HG02610 (cell line): ENCODE data around the gene TMEM190.
"Not testable (repeated sequence)": the region's sequence is repeated elsewhere in the genome, so short reads cannot be mapped to it uniquely, and the experiment has no call there.

ENCODE experiments used
- ATAC-seq: cut with Tn5 transposase; IDR thresholded peaks from one replicate; pipeline ENCODE4 v1.9.1; 2021; ENCODE audit warnings: mild to moderate bottlenecking, moderate library complexity; ENCODE audit not compliant: unreplicated experiment

The TMEM190 gene

DNA sequence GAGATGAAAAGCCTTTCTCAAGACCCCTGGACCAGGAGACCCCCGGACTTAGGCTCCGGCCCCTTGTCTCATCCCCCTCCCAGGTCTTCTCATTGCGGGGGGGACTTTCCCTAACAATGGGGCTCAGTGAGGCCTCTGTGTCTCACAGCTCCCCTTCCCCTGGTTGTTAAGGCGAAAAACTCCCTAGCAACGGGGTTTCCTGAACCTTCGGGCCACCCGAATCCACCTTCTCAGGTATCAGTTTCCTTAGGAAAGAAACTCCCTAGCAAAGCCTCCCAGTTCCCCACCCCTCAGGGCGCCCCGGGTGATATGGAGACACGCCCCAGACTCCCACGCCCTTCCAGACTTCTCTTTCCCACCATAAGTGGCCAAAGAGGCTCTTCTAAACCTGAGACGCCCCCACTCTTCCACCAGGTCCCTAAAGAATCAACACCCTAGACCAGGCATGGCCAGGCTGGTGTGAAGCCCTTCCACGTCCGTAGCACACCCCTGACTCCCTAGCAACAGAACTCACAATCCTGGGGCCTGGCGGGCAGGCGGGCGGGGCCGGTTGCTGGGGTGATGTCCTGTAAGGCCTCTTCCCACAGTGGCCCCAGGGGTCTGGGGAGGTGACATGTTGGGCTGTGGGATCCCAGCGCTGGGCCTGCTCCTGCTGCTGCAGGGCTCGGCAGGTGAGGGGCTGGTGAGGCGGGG, at the start of gene TMEM190:
Gene TMEM190 (plus strand): TSS at position 586 of the 693 bp plus-strand sequence. CDS start 28 bp downstream, at position 614.
- ATAC-seq: no peak

DNA sequence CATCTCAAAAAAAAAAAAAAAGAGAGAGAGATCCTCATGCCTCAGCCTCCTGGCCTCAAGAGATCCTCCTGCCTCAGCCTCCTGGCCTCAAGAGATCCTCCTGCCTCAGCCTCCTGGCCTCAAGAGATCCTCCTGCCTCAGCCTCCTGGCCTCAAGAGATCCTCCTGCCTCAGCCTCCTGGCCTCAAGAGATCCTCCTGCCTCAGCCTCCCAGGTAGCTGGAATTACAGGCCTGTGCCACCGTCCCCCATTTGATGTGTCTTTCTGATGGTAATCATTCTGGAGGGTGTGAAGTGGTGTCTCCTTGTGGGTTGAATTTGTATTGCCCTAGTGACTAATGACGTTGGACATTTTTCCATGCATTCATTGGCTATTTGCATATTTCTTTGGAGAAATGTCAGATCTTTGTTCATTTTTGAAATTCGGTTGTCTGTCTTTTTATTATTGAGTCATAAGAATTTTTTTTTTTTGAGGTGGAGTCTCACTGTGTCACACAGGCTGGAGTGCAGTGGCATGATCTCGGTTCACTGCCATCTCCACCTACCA, 47.8 kb upstream of the TMEM190 start:
- not testable (repeated sequence) for ATAC-seq

DNA sequence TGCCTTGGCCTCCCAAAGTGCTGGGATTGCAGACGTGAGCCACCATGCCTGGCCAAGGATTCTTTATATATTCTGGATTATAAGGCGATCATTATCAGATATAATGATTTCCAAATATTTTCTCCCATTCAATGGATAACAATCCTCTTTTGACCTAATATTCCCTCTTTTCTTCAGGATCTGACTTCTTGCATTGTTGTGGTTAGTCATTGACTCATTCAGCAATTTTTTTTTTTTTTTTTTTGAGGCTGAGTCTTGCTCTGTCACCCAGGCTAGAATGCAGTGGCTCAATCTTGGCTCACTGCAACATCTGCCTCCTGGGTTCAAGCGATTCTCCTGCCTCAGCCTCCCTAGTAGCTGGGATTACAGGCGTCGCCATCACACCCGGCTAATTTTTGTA, 46.8 kb upstream of the TMEM190 start:
- ATAC-seq: not testable (repeated sequence)

DNA sequence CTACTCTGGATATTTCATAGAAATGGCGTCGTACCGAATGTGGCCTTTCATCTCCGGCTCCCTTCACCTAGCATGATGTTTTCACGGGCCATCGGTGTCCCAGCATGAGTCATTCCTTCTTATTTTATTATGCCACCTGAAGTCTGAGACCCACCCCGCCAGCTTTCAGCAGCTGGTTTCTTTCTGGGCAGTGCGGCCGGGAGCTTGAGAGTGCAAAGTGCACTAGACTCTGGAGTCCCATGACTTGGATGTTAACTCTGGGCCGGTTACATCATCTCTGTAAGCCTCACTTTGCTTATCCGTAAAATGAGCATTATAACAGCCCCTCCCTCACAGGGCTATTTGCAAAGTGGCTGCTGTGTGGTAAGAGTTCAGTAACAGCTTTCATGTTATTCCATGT, 42.8 kb upstream of the TMEM190 start:
- no peak for ATAC-seq

DNA sequence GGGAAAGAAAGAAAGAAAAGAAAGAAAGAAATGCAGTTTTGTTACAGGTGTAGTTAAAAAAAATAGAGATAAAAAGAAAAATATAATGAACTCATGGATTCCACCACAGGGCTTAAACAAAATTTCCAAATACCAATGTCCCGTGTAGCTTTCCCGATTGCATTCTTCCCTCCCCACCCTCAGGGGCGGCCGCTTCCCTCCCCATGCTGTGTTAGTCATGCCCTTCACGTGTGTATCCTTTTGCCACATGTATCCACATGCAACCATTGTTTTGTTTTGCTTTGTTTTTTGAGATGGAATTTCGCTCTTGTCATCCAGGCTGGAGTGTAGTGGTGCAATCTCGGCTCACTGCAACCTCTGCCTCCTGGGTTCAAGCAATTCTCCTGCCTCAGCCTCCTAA, 40.5 kb upstream of the TMEM190 start:
- no peak for ATAC-seq

DNA sequence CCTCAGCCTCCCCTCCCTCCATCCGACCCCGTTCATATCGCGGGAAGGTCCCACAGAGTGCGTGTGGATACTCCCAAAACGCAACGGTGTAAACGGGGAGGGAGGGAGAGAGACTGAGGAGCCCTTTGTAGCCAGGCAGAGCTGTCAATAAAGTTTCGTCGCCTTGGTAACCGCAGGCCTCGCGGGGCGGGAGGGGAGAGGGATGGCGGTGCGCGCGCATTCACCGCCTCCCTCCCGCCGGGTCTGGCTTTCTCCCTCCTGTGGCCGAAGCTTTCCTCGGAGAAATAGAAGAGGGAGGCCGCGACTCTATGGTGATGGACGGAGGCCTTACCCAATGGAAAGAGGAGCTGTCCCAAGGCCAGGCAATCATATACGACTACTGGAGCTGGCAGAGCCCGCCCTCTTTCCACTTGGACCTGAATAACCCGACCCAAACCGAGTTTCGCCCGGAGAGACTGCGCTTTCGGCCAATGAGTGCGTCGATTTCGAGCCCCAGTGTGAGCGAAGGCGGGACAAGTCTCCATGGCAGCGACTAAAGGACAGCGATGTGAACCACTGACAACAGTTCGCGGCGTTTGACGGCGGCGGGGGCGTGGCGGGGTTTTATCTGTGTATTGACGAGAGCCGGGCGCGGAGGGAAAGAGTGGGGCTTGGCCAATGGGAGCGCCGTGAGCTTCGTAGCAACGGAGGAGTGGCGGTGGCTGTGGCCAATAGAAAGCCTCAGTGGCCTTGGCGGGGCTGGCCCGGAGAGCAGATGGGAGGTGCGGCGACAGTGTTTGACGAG, 37.3 kb upstream of the TMEM190 start, which contains the start of gene KMT5C:
Gene KMT5C (plus strand): TSS at position 772 of the 784 bp plus-strand sequence. CDS start 2,061 bp downstream, outside the sequence.
- peak; percentile 83 for ATAC-seq

DNA sequence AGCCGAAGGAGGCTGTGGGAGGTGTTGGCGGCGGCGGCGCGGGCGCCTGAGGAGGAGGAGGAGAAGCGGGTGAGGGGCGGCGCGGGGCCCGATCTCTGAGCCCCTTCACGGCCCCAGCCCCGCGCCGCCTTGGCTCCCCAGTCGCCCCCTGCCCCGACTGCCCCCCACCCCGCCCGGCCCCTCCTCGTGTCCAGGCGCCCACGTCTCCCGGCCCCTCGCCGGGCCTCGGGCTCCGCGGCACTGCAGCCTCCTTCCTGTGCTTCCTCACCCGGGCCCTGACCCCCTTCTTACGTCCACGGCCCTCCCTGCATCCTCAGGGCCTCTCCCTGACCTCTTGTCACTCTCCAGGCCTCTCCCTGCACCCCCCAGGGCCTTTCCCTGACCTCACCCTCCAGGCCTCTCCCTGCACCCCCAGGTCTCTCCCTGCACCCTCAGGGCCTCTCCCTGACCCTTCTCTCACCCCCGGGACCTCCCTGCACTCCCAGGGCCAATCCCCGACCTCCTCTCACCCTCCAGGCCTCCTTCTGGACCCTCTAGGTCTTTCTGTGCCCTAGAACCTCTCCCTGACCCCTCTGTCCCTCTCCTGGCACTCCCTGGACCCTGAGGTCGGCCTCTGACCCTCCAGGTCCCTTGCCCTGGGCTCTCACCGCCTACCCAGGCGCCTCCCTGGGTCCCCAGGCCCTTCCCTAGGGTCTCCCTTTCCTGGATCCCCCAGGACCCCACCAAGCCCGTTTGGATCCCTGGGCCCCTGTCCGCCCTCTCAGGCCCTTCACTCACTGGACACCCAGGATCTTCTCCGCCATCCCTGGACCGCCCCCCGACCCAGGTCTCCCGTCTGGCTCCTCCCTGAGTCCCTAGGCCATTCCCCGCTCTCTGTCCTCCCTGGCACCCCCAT, 36.5 kb upstream of the TMEM190 start:
- ATAC-seq: no peak

DNA sequence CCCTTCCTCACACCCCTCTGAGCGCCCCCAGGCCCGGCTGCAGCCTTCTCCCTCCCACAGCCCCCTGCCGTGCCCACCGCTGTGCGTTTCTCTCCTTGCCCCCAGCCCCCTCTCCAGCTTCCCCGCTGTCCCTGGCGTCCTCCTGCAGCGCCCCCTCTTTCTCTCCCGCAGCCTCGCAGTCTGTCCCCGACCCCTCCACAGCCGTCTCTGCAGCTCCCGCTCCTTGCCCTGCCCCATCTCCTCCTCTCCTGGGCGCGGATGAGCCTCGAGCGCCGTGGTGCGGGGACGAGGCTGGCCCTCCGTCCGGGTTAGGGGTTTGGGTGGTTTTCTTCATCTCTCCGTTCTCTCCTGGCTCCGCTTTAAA, 35.9 kb upstream of the TMEM190 start:
- ATAC-seq: no peak

DNA sequence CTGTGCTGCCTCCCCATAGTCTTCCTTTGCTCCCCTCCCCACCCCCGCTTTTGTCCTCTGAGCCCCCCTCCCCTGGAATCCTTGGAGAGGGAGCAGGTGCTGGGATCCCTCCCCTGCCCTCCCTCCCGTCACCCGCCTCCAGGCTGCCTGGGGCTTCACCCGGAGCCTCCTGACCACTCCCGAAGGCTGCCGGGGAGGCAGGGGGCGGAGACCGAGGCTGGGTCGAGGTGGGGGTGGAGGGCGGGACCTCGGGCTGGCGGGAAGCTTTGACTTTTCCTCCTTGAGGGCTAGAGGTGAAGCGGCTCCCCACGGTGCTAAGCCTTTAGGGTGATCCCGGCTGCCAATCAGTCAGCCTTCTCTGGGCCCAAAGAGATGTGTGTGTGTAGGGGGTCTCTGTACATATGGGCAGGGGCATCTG, 35.4 kb upstream of the TMEM190 start:
- no peak for ATAC-seq

DNA sequence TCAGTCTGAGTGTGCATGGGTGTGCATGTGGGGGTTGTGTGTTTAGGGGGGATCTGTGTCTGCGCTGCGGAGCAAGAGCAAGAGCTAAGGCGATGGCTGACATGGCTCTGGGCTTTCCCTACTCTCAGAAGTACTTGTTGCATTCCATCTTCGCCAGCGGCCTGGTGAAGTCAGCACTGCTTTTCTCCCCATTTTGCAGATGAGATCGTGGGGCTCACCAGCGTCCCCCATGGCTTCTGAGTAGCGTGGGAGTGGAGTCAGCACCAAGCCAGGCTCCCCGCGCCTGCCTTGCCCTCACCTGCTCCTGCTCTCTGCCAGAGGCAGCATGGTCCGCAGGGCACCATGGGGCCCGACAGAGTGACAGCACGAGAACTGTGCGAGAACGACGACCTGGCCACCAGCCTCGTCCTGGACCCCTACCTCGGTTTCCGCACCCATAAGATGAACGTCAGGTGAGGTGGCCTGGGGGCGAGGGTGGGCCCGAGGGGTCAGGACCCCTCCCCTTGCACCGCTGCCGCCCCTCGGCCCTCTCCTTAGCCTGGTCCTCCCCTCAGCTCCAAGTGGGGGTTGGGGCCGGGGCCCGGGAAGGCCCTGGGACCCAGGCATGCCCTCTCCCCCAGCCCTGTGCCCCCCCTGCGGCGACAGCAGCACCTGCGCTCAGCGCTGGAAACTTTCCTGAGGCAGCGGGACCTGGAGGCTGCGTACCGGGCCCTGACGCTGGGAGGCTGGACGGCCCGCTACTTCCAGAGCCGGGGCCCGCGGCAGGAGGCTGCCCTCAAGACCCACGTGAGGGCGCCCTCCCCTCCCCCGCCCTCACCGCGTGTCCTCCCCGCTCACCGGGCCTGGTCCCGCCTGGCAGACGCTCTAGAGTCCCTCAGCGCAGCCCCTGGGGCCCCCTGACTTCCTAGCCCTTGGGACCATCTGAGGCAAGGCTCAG, 34.8 kb upstream of the TMEM190 start:
- ATAC-seq: no peak

DNA sequence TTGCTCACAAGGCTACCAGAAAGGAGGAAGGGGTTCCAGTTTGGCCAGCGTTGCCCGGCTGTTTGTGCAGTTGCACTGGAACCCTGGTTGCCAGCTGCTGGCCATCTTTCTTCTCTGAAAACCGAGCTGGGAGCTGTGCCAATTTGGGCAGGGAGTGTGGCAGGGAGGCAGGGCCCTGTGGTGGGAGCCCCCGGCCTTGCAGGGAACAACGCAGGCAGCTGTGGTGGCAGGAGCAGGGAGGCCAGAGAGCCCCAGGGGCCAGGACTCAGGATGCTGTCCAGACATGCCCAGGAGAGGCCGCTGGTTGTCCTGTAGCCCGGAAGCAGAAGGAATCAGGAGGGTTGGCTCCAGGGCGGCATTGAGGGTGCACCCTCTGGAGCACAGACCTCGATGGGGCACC, 32.2 kb upstream of the TMEM190 start:
- no peak for ATAC-seq

DNA sequence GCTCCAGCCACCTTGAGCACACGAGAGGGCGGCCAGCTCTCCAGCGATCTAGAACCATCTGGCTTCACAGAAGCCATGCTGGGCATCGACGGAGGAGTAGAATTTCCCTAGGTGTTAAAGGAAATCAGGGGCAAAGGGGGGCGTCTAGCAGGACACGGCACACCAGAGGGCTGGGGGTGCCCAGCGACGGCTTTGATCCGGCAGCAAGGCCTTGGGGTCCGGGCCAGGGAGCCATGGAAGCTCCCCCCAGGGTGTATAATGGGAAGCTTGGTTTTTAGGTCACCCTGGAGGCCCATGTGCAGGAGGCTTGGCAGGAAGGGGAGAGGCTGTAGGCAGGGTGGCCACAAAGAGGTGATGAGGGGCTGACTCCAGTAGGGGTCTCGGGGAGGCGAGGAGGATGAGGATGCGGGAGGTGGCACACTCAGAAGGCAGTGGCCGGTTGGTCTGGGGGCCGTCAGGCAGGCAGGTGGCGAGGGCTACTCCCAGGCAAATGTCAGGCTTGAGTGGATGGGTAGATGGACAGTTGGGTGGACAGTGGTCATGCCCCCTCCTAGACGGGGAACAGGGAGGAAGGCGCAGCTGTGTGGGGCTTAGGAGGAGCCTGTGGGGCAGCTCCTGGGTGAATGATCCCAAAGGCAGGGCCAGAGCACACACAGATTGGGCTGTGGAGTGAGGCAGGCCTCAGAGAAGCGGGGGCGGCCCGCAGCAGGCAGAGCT, 31.4 kb upstream of the TMEM190 start:
- ATAC-seq: no peak

DNA sequence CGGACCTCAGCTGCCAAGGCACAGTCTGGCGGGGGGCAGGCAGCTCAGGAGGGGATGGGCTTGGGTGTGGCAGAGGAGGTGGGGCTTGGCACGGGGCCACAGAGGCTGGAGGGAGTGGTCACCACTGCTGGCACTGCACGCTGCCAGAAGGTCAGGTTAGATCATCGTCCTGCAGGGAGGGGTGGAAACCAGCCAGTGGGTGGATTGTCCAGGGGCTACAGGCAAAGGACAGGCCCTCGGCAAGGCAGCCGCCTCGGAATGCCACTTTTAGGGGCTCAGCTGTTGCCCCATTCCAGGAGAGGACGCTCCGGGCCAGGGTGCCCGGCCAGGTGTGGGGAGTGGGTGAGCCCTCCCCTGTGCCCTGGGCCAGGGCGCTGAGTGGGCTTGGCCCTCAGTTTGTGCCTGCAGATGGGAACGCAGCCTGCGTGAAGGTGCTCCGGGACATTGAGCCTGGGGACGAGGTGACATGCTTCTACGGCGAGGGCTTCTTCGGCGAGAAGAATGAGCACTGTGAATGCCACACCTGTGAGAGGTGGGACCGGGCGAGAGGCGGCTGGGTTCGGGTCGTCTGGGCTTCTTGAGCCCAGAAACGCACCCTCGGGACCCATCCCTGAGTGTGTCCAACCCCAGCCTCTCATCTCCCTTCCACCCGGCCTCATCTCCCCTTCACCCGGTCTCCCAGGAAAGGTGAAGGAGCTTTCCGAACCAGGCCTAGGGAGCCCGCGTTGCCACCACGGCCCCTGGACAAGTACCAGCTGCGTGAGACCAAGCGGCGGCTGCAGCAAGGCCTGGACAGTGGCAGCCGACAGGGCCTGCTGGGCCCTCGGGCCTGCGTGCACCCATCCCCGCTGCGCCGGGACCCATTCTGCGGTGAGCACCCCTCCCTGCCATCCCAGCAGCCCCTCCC, 30.6 kb upstream of the TMEM190 start:
- no peak for ATAC-seq

DNA sequence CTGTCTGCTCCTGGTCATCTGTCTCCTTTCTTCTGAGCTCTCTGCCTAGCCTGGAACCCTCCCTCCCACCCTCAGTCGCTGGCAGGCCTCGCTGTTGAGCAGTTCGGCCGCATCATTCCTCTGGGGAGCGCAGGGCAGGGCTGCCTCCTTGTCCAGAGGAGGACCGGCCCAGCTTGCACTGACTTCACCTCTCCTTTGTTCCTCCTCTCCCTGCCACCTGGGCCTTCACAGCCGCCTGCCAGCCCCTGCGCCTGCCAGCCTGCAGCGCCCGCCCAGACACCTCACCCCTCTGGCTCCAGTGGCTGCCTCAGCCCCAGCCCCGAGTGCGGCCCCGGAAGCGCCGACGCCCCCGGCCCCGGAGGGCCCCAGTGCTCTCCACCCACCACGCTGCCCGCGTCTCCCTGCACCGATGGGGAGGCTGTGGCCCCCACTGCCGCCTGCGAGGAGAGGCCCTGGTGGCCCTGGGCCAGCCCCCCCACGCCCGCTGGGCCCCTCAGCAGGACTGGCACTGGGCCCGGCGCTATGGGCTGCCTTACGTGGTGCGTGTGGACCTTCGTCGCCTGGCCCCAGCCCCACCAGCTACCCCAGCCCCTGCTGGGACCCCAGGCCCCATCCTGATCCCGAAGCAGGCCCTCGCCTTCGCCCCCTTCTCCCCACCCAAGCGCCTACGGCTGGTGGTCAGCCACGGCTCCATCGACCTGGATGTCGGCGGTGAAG, 29.7 kb upstream of the TMEM190 start:
- no peak for ATAC-seq

DNA sequence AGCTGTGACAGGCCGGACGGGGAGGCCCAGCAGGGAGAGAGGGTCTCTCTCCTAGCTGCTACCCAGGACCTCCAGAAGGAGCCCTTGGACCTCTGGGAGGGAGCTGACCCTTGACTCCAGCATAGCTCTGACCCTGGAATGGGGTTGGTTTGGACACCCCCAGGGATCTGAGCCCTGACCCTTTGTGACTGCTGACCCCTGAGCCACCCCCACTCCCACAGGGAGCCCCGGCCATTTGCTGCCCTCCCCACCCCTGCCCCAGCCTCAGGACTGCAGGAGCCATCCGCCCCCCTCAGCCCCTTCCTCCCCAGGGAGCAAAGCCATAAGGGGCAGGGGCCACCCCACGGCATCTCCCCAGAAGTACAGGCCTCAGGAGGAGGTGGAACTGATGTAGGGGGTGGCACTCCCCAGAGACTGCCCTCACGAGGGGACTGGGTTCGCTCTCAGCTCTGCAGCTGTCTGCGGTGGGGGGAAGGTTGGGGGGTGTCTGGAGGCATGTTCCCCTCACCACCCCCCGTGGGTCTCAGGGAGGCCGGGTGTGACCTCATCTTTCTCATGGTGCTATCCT, 29.1 kb upstream of the TMEM190 start:
- no peak for ATAC-seq

DNA sequence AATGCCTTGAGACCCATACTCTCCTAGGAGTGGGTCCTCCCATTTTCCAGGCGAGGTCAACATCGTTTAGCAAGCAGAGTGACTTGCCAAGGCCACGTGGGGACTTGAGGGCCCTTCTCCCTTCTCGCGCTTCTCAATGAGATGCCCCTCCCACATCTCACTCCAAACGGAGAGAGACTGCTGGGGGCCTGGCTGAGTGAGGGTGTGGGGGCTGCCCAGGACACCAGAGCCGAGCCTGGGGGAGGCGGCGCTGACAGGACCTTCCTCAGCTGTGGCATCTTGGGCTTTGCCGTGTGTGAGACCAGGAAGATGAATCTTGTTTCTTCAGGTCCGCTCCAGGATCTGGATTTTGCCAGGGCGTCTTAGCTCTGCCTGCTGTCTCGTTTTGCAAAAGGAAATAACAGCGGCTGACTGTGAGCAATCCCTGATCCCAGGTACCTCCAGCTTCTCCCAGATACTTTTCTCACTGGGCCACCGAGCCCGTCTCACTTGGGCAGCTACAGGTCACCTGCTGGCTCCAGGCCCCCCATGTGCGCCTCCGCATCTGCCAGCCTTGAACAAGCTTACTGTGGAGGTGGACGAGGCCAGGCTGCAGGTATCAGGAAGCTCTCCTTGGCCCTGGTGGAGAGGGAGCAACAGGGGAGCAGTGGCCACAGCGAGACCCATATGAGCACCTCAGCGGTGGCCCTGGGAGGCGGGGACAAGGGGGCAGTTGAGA, 28.1 kb upstream of the TMEM190 start:
- ATAC-seq: no peak
